ENCODE data around the gene PTPN12.
A peak's percentile ranks its signal among the peaks of the same experiment; 100 is the strongest.

PTPN12 gene

DNA sequence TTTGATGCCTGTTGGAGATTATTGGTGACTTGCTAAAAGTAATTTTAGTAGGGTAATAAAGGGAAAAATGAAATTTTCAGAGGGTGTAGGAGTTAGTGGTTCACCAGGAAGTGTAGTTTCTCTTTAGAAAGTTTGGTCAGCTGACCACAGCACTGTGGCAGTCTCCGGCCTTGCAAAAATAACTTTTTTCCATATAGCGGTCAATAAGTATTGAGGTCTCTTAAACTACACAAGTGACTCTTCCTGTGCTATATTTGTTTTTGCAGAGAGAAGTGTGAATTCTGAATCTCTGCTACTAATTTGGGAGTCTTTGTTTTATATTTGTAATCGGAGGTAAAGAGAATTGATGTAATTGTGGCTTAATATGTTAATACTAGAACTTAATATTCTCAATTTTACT is 24.3 kb downstream of the PTPN12 start:
- TF ChIP-seq GABPA (IDR thresholded peaks at IDR 0.05; ENCODE audit: low read depth) (no peak), SPI1 (IDR thresholded peaks at IDR 0.05; ENCODE audit: borderline replicate concordance, low read depth) (no peak), POLR2AphosphoS5 (IDR thresholded peaks at IDR 0.05; ENCODE audit: low read depth) (no peak)
- TF ChIP-seq, protein P1, sequence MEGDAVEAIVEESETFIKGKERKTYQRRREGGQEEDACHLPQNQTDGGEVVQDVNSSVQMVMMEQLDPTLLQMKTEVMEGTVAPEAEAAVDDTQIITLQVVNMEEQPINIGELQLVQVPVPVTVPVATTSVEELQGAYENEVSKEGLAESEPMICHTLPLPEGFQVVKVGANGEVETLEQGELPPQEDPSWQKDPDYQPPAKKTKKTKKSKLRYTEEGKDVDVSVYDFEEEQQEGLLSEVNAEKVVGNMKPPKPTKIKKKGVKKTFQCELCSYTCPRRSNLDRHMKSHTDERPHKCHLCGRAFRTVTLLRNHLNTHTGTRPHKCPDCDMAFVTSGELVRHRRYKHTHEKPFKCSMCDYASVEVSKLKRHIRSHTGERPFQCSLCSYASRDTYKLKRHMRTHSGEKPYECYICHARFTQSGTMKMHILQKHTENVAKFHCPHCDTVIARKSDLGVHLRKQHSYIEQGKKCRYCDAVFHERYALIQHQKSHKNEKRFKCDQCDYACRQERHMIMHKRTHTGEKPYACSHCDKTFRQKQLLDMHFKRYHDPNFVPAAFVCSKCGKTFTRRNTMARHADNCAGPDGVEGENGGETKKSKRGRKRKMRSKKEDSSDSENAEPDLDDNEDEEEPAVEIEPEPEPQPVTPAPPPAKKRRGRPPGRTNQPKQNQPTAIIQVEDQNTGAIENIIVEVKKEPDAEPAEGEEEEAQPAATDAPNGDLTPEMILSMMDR (IDR thresholded peaks at IDR 0.05; ENCODE audit: insufficient read depth, low read length), result no peak
- TF ChIP-seq, protein P2, sequence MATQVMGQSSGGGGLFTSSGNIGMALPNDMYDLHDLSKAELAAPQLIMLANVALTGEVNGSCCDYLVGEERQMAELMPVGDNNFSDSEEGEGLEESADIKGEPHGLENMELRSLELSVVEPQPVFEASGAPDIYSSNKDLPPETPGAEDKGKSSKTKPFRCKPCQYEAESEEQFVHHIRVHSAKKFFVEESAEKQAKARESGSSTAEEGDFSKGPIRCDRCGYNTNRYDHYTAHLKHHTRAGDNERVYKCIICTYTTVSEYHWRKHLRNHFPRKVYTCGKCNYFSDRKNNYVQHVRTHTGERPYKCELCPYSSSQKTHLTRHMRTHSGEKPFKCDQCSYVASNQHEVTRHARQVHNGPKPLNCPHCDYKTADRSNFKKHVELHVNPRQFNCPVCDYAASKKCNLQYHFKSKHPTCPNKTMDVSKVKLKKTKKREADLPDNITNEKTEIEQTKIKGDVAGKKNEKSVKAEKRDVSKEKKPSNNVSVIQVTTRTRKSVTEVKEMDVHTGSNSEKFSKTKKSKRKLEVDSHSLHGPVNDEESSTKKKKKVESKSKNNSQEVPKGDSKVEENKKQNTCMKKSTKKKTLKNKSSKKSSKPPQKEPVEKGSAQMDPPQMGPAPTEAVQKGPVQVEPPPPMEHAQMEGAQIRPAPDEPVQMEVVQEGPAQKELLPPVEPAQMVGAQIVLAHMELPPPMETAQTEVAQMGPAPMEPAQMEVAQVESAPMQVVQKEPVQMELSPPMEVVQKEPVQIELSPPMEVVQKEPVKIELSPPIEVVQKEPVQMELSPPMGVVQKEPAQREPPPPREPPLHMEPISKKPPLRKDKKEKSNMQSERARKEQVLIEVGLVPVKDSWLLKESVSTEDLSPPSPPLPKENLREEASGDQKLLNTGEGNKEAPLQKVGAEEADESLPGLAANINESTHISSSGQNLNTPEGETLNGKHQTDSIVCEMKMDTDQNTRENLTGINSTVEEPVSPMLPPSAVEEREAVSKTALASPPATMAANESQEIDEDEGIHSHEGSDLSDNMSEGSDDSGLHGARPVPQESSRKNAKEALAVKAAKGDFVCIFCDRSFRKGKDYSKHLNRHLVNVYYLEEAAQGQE (IDR thresholded peaks at IDR 0.05; ENCODE audit: insufficient replicate concordance, low read depth), result no peak
- no peak for DNase-seq (ENCODE audit: low read depth in 1 of 2, low spot score in 1 of 2)
- Histone ChIP-seq H3K4me3 (replicated peaks; ENCODE audit: insufficient read depth, low read length) (no peak overlapping the region), H3K27ac (replicated peaks) (peak overlapping the region; percentile 49), H3K27me3 (ENCODE audit: insufficient read depth, poor library complexity, severe bottlenecking) (no peaks in the 10 kb centered on the region)

DNA sequence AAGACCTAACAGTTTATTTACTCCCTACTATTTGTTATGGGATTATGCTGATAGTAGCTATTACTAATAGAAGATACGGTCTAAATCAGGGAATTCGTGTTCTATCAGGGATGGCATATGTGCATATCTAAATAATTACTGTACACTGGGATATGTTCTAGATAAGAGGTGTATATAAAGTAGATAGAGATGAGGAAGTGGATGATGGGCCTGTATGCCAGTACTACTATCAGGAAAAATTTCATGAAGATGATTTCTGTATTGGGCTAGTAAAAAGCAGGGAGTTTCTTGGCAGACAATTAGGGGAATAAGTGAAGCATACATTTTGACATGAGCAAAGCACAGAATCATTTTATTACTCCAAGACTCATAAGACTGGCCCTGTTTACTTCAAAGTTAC is 26.2 kb downstream of the PTPN12 start:
- H3K4me3 ChIP-seq (replicated peaks; ENCODE audit: insufficient read depth, low read length), result no peak overlapping the region
- no peaks in the 10 kb centered on the region for H3K27me3 ChIP-seq (ENCODE audit: insufficient read depth, poor library complexity, severe bottlenecking)
- TF ChIP-seq, protein P2 (IDR thresholded peaks at IDR 0.05; ENCODE audit: insufficient replicate concordance, low read depth), result no peak
- peak; percentile 58; the same call in 1 of the 2 replicates for TF ChIP-seq SPI1 (IDR thresholded peaks at IDR 0.05; ENCODE audit: borderline replicate concordance, low read depth)
- TF ChIP-seq GABPA (IDR thresholded peaks at IDR 0.05; ENCODE audit: low read depth), result no peak
- DNase-seq (ENCODE audit: low read depth in 1 of 2, low spot score in 1 of 2), result no peak
- no peak overlapping the region for H3K27ac ChIP-seq (replicated peaks)

DNA sequence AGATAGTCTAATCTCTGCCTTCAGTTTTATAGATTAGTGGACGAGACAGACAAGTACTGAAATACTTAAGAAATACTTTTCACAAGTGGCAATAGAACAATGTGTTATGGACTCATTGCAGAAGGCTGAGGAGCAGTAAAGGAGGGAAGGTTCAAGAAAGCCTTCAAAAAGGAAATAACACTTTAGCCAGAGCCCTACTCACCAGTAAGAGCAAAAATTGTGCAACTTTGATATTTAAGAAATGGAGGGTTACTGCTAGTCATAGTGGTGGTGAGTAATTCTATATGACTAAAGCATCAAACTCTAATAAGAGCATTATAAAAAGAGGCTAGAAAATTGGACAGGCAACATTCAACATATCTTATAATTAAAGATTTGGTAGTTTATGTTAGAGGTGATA is 28.8 kb downstream of the PTPN12 start:
- Histone ChIP-seq H3K27ac (replicated peaks) (peak overlapping the region; percentile 33), H3K4me3 (replicated peaks; ENCODE audit: insufficient read depth, low read length) (no peak overlapping the region), H3K27me3 (ENCODE audit: insufficient read depth, poor library complexity, severe bottlenecking) (no peaks in the 10 kb centered on the region)
- TF ChIP-seq SPI1 (IDR thresholded peaks at IDR 0.05; ENCODE audit: borderline replicate concordance, low read depth) (no peak), GABPA (IDR thresholded peaks at IDR 0.05; ENCODE audit: low read depth) (no peak), POLR2AphosphoS5 (IDR thresholded peaks at IDR 0.05; ENCODE audit: low read depth) (no peak)
- TF ChIP-seq, protein P2 (IDR thresholded peaks at IDR 0.05; ENCODE audit: insufficient replicate concordance, low read depth), result no peak
- TF ChIP-seq, protein P1 (IDR thresholded peaks at IDR 0.05; ENCODE audit: insufficient read depth, low read length), result no peak
- DNase-seq (ENCODE audit: low read depth in 1 of 2, low spot score in 1 of 2), result peak; percentile 36 to 71
